Esophagus muscularis mucosa (tissue), 3 donors: ENCODE data around the gene NTM.

Source experiments
- POLR2A ChIP-seq: fragments of 450-650 bp; IDR thresholded peaks from one replicate; pipeline ENCODE4 v1.6.1; 2017; ENCODE audit warnings: antibody characterized with exemption, moderate library complexity, mild to moderate bottlenecking, low read depth
- POLR2AphosphoS5 ChIP-seq, 2 donors: sonication (generic); formaldehyde crosslinking; IDR thresholded peaks; one replicate each; pipeline ENCODE4 v1.6.1; 2017; ENCODE audit warnings: antibody characterized with exemption in 2 of 2
- TF ChIP-seq, protein P1 (sequence below), 3 experiments: fragments of 200-600 bp in 2 of 3; fragments of 450-650 bp in 1 of 3; sonication (generic) in 2 of 3; IDR thresholded peaks; one replicate each; pipeline ENCODE4 v1.5.1; 2017 to 2019; ENCODE audit warnings: antibody characterized with exemption in 3 of 3, mild to moderate bottlenecking in 2 of 3, moderate library complexity in 1 of 3

DNA sequence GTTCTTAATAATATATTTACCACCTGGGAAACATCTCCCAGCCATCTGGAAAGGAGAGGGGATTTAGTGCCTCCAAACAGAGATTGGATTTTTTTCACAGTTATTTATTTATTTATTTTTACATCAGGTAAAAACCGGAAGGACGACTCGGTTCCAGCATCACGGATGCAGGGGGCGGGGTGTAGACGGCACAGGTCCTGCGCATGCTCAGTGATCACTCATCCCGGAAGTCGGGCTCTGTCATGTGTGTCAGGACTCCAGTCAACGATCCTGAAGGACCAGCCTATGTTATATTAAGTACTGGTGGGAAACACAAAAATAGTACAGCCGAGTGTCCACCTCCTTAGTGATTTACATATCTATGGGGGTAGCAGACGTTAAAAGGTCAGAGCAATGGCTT lies 467.6 kb downstream of the NTM start:
- TF ChIP-seq, protein P1, sequence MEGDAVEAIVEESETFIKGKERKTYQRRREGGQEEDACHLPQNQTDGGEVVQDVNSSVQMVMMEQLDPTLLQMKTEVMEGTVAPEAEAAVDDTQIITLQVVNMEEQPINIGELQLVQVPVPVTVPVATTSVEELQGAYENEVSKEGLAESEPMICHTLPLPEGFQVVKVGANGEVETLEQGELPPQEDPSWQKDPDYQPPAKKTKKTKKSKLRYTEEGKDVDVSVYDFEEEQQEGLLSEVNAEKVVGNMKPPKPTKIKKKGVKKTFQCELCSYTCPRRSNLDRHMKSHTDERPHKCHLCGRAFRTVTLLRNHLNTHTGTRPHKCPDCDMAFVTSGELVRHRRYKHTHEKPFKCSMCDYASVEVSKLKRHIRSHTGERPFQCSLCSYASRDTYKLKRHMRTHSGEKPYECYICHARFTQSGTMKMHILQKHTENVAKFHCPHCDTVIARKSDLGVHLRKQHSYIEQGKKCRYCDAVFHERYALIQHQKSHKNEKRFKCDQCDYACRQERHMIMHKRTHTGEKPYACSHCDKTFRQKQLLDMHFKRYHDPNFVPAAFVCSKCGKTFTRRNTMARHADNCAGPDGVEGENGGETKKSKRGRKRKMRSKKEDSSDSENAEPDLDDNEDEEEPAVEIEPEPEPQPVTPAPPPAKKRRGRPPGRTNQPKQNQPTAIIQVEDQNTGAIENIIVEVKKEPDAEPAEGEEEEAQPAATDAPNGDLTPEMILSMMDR (IDR thresholded peaks at IDR 0.05), result no peak
- TF ChIP-seq POLR2AphosphoS5 (IDR thresholded peaks at IDR 0.05) (no peak), POLR2A (no peak)
